GF-D8 (cell line): ENCODE results near the gene ATAD2B.

Experiments used
- DNase-seq: peaks from one replicate; lab custom pipeline; 2025; lab: John Stamatoyannopoulos, UW

ATAD2B gene

DNA sequence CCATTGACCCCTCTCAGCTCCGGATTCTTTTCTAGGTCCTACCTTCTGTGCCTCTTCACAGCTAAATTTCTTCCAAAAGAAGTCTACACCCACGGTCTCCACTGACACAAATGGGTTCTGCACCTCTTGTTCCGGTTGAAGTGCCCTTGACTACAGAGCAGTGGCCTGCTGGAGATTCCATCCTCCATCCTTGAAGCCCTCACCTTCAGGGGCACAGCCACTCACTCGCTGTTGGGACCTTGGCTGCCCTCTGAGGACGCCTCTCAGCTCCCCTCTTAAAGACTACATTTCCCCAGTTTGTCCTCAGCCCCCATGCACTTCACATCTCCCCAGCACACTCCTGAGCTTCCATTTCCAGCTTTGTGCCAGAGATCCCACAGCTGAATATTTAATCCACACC lies 226.3 kb downstream of the ATAD2B start:
- DNase-seq: no peak

DNA sequence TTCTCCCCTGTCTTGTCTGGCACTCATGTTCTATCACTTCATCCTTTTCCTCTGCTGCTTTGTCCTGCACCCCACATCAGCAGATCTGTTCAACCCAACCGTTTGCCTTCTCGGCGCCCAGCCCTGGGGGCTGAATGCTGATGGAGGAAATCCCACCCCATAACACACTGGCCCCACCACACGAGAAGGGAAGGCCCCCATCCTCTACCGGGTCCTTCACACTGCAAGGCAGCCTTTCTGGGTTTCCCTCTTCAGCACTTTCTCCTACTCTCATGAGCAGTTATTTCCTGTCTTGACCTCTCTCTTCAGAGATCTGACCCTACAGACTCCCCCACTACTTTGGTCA lies 227.4 kb downstream of the ATAD2B start:
- DNase-seq: no peak

DNA sequence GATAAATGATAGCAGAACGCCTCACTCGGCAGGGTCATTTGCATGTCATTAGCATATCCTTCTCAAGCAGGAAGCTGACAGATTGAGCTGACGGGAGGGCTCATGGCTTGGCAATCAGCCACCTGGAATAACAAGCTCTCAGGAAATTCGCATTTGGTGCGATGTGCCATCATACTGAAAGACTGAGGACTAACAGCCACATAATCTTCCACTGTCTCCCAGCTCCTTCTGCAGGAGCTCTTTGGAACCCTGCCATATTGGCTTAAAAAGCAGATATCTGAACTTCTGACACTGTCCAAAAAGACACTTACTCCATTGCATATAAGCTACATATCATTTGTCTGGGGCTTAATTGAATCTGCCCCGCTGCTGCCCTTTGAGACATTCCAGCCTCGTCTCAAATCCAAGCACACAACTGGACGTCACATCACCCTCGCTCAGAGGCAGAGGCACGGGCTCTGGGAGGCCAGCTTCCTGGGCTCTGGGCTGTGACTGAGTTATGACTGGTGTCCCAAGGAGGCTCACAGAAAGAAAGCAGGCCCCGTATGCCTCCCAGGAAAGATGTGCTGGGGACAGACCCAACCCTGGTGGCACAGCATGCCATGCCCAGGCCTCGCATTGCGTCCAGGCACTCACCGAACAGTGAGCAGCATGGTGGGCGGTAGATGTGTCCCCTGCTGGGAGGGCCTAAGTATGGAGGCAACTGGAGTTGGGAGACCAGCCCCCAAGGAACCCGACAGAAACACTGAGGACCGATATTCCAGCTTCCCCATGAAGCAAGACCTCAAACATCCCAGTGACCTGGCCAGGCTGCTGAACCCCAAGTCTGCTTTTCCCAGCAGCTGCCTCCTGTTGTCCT lies 228.0 kb downstream of the ATAD2B start:
- no peak for DNase-seq
